Loucy (cell line): ENCODE results near the gene PCNX4.

Experiments used
- H2AFZ ChIP-seq: fragments of 200-600 bp; sonication (generic); 2 replicates; pipeline ENCODE4 v1.6.0; 2016; ENCODE audit warnings: antibody characterized with exemption, mild to moderate bottlenecking, low read length, moderate library complexity
- H3F3A ChIP-seq: fragments of 200-600 bp; 2 replicates; pipeline ENCODE4 v1.6.0; 2016; ENCODE audit warnings: antibody characterized with exemption, low read depth, mild to moderate bottlenecking
- H3K27me3 ChIP-seq: fragments of 200-600 bp; sonication (generic); 2 replicates; pipeline ENCODE4 v1.6.1; 2014; ENCODE audit warnings: low read length, mild to moderate bottlenecking; ENCODE audit not compliant: insufficient read depth, poor library complexity, severe bottlenecking
- H3K36me3 ChIP-seq: fragments of 200-600 bp; sonication (generic); 2 replicates; pipeline ENCODE4 v1.6.1; 2016; ENCODE audit warnings: low read length; ENCODE audit not compliant: insufficient read depth
- H3K4me1 ChIP-seq: fragments of 200-600 bp; sonication (generic); 2 replicates; pipeline ENCODE4 v1.5.1; 2014; ENCODE audit warnings: low read length, mild to moderate bottlenecking; ENCODE audit not compliant: insufficient read depth, poor library complexity, severe bottlenecking
- H3K4me2 ChIP-seq: fragments of 200-600 bp; sonication (generic); 2 replicates; pipeline ENCODE4 v1.6.0; 2014; ENCODE audit warnings: antibody characterized with exemption, low read length, low read depth, mild to moderate bottlenecking; ENCODE audit not compliant: poor library complexity, severe bottlenecking
- H3K4me3 ChIP-seq: fragments of 200-600 bp; sonication (generic); 2 replicates; pipeline ENCODE4 v1.5.1; 2014; ENCODE audit warnings: low read length, mild to moderate bottlenecking, mixed read lengths; ENCODE audit not compliant: poor library complexity, severe bottlenecking
- H3K79me2 ChIP-seq: fragments of 200-600 bp; sonication (generic); 2 replicates; pipeline ENCODE4 v1.6.1; 2014; ENCODE audit warnings: low read length; ENCODE audit not compliant: insufficient read depth
- H3K9ac ChIP-seq: fragments of 200-600 bp; sonication (generic); 2 replicates; pipeline ENCODE4 v1.6.0; 2014; ENCODE audit warnings: mild to moderate bottlenecking, low read depth, low read length, moderate library complexity; ENCODE audit not compliant: poor library complexity, severe bottlenecking
- H3K9me2 ChIP-seq: fragments of 200-600 bp; sonication (generic); replicated peaks from 2 replicates; pipeline ENCODE4 v1.6.1; 2016; ENCODE audit warnings: low read depth, low read length, mixed read lengths
- H3K9me3 ChIP-seq: fragments of 200-600 bp; sonication (generic); 2 replicates; pipeline ENCODE4 v1.6.1; 2014; ENCODE audit warnings: mild to moderate bottlenecking, antibody characterized with exemption, low read length, low read depth; ENCODE audit not compliant: insufficient read depth
- H4K20me1 ChIP-seq: fragments of 200-600 bp; sonication (generic); 2 replicates; pipeline ENCODE4 v1.6.0; 2014; ENCODE audit warnings: antibody characterized with exemption, low read length, mild to moderate bottlenecking; ENCODE audit not compliant: insufficient read depth, poor library complexity, severe bottlenecking
- EZH2phosphoT487 ChIP-seq: fragments of 200-600 bp; IDR thresholded peaks from 2 replicates; pipeline ENCODE4 v1.6.1; 2018; ENCODE audit warnings: antibody characterized with exemption, mild to moderate bottlenecking, moderate library complexity, borderline replicate concordance
- TF ChIP-seq, protein P1 (sequence below): fragments of 200-600 bp; sonication (generic); conservative IDR thresholded peaks from 2 replicates; pipeline ENCODE4 v1.5.1; 2014; ENCODE audit warnings: mild to moderate bottlenecking, antibody characterized with exemption, low read length

PCNX4 gene

GRCh38 chr14:60166142-60166541, 74.4 kb downstream of the PCNX4 start:
- Histone ChIP-seq H3F3A (no peaks in the 10 kb centered on the region), H2AFZ (peak overlapping the region; percentile 88)

GRCh38 chr14:60169722-60170121, 78.0 kb downstream of the PCNX4 start:
- no peaks in the 10 kb centered on the region for H3K36me3 ChIP-seq
- H2AFZ ChIP-seq, result no peak overlapping the region
- peaks cover 5% of the 10 kb centered on the region for H3K79me2 ChIP-seq
- peaks cover 9% of the 10 kb centered on the region for H3K4me1 ChIP-seq
- H4K20me1 ChIP-seq, result no peaks in the 10 kb centered on the region
- H3K9me2 ChIP-seq, result no peaks in the 10 kb centered on the region
- no peak overlapping the region for H3K9ac ChIP-seq
- no peak for TF ChIP-seq EZH2phosphoT487
- TF ChIP-seq, protein P1, sequence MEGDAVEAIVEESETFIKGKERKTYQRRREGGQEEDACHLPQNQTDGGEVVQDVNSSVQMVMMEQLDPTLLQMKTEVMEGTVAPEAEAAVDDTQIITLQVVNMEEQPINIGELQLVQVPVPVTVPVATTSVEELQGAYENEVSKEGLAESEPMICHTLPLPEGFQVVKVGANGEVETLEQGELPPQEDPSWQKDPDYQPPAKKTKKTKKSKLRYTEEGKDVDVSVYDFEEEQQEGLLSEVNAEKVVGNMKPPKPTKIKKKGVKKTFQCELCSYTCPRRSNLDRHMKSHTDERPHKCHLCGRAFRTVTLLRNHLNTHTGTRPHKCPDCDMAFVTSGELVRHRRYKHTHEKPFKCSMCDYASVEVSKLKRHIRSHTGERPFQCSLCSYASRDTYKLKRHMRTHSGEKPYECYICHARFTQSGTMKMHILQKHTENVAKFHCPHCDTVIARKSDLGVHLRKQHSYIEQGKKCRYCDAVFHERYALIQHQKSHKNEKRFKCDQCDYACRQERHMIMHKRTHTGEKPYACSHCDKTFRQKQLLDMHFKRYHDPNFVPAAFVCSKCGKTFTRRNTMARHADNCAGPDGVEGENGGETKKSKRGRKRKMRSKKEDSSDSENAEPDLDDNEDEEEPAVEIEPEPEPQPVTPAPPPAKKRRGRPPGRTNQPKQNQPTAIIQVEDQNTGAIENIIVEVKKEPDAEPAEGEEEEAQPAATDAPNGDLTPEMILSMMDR, result no peak
- H3F3A ChIP-seq, result no peaks in the 10 kb centered on the region
- no peak overlapping the region for H3K4me3 ChIP-seq
- H3K9me3 ChIP-seq, result no peaks in the 10 kb centered on the region
- no peaks in the 10 kb centered on the region for H3K27me3 ChIP-seq
- H3K4me2 ChIP-seq, result no peak overlapping the region

More at GRCh38 chr14:60166142-60166541, 74.4 kb downstream of the PCNX4 start:
- Histone ChIP-seq H3K4me1 (peaks cover 29% of the 10 kb centered on the region), H3K79me2 (peaks cover 40% of the 10 kb centered on the region), H3K27me3 (no peaks in the 10 kb centered on the region), H3K36me3 (no peaks in the 10 kb centered on the region), H4K20me1 (peaks cover 4% of the 10 kb centered on the region), H3K4me3 (peak overlapping the region; percentile 83), H3K4me2 (peak overlapping the region; percentile 85), H3K9ac (peak overlapping the region; percentile 96), H3K9me2 (no peaks in the 10 kb centered on the region), H3K9me3 (no peaks in the 10 kb centered on the region)
- TF ChIP-seq EZH2phosphoT487, result no peak
- TF ChIP-seq, protein P1, result no peak

DNA sequence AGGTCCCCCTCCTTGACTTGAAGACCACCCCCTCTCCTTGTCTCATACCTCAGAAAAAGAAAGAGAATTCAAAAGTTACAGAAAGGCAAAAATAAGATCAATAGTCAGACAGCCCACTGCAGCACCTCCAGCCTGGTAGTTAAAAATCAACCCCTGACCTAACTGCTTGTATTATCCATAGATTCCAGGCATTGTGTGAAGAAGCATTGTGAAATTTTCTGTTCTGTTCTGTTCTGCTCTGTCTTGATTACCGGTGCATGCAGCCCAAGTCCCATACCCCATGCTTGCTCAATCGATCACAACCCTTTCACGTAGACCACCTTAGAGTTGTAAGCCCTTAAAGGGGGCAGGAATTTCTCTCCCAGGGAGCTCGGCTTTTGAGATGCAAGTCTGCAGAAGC, 79.2 kb downstream of the PCNX4 start:
- Histone ChIP-seq H3K4me2 (no peak overlapping the region), H3K9me2 (no peaks in the 10 kb centered on the region), H3K9me3 (no peaks in the 10 kb centered on the region), H3K27me3 (no peaks in the 10 kb centered on the region), H3K79me2 (no peaks in the 10 kb centered on the region), H3K4me3 (no peak overlapping the region), H3K36me3 (no peaks in the 10 kb centered on the region), H3F3A (no peaks in the 10 kb centered on the region), H4K20me1 (no peaks in the 10 kb centered on the region), H3K9ac (no peak overlapping the region), H3K4me1 (peaks cover 3% of the 10 kb centered on the region), H2AFZ (no peak overlapping the region)
- TF ChIP-seq, protein P1, result no peak
- no peak for TF ChIP-seq EZH2phosphoT487
